Measurements from ENCODE around the gene FLNB.

DNA sequence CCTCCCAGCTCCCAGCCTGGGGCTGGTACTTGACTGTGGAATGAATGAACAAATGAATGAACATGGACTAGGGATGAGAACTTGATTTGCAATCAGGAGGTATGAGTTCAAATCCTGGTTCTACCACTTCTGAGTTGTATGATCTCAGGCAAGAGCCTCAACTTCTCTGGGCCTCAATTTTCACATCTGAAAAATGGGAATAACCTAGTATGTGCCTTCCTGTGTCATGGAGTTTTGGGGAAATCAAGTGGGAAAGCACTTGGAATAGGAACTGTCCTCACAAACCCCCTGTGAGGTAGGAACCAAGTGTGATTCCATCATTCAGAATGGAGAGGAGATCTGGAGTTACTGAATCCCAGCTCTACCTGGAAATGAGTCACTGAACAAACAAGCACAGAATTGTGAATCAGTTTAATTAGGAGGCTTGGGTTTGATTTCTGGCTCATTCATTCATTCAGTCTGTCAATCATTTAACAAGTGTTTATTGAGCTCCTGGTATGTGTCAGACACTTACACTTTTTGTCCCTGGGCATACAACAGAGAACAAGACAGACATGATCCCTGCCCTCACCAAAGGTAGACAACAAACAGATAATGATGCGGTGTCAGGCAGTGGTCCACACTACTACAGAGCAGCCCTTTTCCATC is 172.8 kb downstream of the FLNB start:
- TF ChIP-seq EZH2 (IDR thresholded peaks at IDR 0.05; ENCODE audit: borderline replicate concordance, insufficient read depth, low read length, poor library complexity, severe bottlenecking) (no peak), POLR2AphosphoS5 (IDR thresholded peaks at IDR 0.05) (no peak), CTCF (IDR thresholded peaks at IDR 0.05; ENCODE audit: poor library complexity, severe bottlenecking) (no peak), SMC3 (conservative IDR thresholded peaks at IDR 0.05; ENCODE audit: poor library complexity) (no peak), EP300 (conservative IDR thresholded peaks at IDR 0.05; ENCODE audit: poor library complexity, severe bottlenecking) (no peak), REST (IDR thresholded peaks at IDR 0.05; ENCODE audit: borderline replicate concordance) (no peak), TAF1 (IDR thresholded peaks at IDR 0.05; ENCODE audit: low read depth) (no peak)
